Measurements from ENCODE around the gene TSHR. TPM values are rescaled to one million over a fixed set of nuclear protein-coding genes. Genes with fewer than 3 reads are reported as not detected.

Gene TSHR
- total RNA-seq, 1 experiment from 2014 or later, result not detected

DNA sequence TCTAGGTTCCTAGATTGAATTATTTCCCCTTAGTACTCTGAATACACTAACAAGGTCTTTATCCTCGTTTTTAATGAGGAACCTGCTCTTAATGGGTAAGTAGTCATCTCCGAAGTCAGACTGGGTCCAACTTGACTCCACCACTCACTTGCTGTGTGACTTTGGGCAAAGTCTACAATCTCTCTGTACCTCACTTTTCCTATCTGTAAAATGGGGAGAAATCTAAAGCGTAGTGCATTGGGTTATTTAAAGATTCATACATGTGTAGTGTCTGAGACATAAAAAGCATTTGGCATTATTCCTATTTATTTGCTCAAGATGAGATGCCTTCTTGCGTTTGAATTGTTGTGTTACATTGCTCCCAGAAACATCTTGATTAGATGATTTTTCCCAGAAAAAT, 213.8 kb downstream of the TSHR start (continued):
- no peak for TF ChIP-seq ZBTB21 (CRISPR knock-in tag; IDR thresholded peaks at IDR 0.05; ENCODE audit: borderline replicate concordance)
- TF ChIP-seq EMX1 (CRISPR knock-in tag; IDR thresholded peaks at IDR 0.05), result no peak
- no peak for TF ChIP-seq ELF4 (CRISPR knock-in tag; IDR thresholded peaks at IDR 0.05; ENCODE audit: low read depth)
- TF ChIP-seq NFATC4 (CRISPR knock-in tag; IDR thresholded peaks at IDR 0.05), result no peak

DNA sequence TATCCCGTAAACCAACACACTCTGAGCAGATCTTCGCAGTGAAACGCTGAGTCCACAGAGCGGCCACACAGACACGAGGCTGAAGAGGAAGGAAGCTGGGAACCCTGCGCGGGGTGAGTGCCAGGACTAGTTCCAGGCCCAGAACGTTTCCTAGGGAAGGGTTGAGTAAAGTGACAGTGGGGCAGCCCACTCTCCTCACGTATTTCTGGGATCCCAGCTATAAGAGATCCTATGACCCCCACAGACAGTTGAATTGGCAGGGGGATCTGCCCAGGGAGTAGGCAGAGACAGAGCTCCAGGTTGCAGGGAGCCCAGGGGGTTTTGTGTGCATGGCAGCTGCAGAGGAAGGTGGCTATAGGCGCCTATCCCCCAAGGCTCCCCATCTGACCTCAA, 214.3 kb downstream of the TSHR start:
- Mint-ChIP-seq H3K4me1 (peaks cover 6% of the 10 kb centered on the region), H3K27ac (peak overlapping the region; percentile 85; the same call in 1 of the 2 replicates), H3K36me3 (no peaks in the 10 kb centered on the region), H3K4me3 (peak overlapping the region; percentile 88), H3K27me3 (ENCODE audit: low read depth) (no peaks in the 10 kb centered on the region; the same call in 1 of the 2 replicates), H3K9me3 (peaks cover 2% of the 10 kb centered on the region)
- ATAC-seq, result peak; percentile 26
- ChIA-PET CTCF (interaction anchor here (0.5 to 1.4 kb wide), 18 partner anchors 9 to 365 kb away, joined by 3 to 15 read pairs (median 4); partner anchors contain the start of genes CEP128 and TSHR), POLR2A (interaction anchor here (0.9 to 2.1 kb wide), 3 partner anchors 49 to 228 kb away, joined by 3 to 12 read pairs (median 9); partner anchors contain the start of genes CEP128 and GTF2A1)
- no peak for DNase-seq (ENCODE audit: low spot score)
- TF ChIP-seq, protein P1, sequence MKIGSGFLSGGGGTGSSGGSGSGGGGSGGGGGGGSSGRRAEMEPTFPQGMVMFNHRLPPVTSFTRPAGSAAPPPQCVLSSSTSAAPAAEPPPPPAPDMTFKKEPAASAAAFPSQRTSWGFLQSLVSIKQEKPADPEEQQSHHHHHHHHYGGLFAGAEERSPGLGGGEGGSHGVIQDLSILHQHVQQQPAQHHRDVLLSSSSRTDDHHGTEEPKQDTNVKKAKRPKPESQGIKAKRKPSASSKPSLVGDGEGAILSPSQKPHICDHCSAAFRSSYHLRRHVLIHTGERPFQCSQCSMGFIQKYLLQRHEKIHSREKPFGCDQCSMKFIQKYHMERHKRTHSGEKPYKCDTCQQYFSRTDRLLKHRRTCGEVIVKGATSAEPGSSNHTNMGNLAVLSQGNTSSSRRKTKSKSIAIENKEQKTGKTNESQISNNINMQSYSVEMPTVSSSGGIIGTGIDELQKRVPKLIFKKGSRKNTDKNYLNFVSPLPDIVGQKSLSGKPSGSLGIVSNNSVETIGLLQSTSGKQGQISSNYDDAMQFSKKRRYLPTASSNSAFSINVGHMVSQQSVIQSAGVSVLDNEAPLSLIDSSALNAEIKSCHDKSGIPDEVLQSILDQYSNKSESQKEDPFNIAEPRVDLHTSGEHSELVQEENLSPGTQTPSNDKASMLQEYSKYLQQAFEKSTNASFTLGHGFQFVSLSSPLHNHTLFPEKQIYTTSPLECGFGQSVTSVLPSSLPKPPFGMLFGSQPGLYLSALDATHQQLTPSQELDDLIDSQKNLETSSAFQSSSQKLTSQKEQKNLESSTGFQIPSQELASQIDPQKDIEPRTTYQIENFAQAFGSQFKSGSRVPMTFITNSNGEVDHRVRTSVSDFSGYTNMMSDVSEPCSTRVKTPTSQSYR (CRISPR knock-in tag; IDR thresholded peaks at IDR 0.05), result no peak
- TF ChIP-seq, protein P2, sequence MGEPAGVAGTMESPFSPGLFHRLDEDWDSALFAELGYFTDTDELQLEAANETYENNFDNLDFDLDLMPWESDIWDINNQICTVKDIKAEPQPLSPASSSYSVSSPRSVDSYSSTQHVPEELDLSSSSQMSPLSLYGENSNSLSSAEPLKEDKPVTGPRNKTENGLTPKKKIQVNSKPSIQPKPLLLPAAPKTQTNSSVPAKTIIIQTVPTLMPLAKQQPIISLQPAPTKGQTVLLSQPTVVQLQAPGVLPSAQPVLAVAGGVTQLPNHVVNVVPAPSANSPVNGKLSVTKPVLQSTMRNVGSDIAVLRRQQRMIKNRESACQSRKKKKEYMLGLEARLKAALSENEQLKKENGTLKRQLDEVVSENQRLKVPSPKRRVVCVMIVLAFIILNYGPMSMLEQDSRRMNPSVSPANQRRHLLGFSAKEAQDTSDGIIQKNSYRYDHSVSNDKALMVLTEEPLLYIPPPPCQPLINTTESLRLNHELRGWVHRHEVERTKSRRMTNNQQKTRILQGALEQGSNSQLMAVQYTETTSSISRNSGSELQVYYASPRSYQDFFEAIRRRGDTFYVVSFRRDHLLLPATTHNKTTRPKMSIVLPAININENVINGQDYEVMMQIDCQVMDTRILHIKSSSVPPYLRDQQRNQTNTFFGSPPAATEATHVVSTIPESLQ (CRISPR knock-in tag; IDR thresholded peaks at IDR 0.05), result no peak
- TF ChIP-seq, protein P3, sequence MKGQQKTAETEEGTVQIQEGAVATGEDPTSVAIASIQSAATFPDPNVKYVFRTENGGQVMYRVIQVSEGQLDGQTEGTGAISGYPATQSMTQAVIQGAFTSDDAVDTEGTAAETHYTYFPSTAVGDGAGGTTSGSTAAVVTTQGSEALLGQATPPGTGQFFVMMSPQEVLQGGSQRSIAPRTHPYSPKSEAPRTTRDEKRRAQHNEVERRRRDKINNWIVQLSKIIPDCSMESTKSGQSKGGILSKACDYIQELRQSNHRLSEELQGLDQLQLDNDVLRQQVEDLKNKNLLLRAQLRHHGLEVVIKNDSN (CRISPR knock-in tag; IDR thresholded peaks at IDR 0.05), result peak; percentile 7; the same call in 1 of the 2 replicates

DNA sequence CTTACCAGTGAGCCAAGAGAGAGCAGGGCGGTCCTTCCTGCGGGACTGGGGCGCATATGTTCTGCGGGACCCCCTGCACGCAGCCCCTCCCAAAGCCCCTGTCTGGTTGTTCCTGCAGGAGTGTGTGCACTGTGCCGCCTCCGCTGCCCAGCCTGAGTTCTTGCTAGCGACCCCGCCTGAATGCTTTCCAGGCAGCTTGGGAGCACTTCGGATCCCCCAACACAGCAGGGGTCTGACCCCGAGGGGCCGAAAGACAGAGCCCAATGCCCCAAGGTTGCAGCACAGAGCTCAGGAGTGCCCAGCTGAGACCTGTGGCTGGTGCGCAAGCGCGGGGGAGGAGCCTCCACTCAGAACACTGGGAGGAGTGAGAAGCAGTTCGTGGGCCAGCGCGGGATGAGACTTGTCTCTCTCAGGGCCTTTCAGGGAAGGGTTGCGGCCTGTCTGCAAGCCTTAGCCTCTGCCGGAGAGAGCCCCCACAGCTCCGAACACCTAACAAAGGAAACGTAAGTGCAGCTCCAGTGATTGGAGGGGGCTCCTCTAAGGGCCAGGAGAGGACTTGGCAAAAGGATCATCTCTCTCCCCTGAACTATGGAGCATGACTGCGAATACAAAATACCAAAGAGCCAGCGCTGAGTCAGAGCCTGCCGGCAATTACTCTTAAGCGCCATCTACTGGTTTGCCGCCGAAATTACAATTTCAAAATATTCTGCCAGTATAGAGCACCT, 214.8 kb downstream of the TSHR start:
- POLR2A ChIA-PET, result interaction anchor here (0.9 to 2.1 kb wide), 3 partner anchors 48 to 229 kb away, joined by 3 to 12 read pairs (median 9); partner anchors contain the start of genes CEP128 and GTF2A1
- DNase-seq (ENCODE audit: low spot score), result peak; percentile 83
- CTCF ChIA-PET, result interaction anchor here (0.5 to 1.4 kb wide), 18 partner anchors 9 to 364 kb away, joined by 3 to 15 read pairs (median 4); partner anchors contain the start of genes CEP128 and TSHR
- TF ChIP-seq, protein P4, sequence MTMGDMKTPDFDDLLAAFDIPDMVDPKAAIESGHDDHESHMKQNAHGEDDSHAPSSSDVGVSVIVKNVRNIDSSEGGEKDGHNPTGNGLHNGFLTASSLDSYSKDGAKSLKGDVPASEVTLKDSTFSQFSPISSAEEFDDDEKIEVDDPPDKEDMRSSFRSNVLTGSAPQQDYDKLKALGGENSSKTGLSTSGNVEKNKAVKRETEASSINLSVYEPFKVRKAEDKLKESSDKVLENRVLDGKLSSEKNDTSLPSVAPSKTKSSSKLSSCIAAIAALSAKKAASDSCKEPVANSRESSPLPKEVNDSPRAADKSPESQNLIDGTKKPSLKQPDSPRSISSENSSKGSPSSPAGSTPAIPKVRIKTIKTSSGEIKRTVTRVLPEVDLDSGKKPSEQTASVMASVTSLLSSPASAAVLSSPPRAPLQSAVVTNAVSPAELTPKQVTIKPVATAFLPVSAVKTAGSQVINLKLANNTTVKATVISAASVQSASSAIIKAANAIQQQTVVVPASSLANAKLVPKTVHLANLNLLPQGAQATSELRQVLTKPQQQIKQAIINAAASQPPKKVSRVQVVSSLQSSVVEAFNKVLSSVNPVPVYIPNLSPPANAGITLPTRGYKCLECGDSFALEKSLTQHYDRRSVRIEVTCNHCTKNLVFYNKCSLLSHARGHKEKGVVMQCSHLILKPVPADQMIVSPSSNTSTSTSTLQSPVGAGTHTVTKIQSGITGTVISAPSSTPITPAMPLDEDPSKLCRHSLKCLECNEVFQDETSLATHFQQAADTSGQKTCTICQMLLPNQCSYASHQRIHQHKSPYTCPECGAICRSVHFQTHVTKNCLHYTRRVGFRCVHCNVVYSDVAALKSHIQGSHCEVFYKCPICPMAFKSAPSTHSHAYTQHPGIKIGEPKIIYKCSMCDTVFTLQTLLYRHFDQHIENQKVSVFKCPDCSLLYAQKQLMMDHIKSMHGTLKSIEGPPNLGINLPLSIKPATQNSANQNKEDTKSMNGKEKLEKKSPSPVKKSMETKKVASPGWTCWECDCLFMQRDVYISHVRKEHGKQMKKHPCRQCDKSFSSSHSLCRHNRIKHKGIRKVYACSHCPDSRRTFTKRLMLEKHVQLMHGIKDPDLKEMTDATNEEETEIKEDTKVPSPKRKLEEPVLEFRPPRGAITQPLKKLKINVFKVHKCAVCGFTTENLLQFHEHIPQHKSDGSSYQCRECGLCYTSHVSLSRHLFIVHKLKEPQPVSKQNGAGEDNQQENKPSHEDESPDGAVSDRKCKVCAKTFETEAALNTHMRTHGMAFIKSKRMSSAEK (CRISPR knock-in tag; IDR thresholded peaks at IDR 0.05; ENCODE audit: borderline replicate concordance), result no peak
- TF ChIP-seq ZNF671 (CRISPR knock-in tag; IDR thresholded peaks at IDR 0.05) (no peak), NR3C1 (CRISPR knock-in tag; conservative IDR thresholded peaks at IDR 0.05; ENCODE audit: low read depth) (no peak), GTF2I (CRISPR knock-in tag; conservative IDR thresholded peaks at IDR 0.05) (no peak; the same call in 1 of the 2 replicates), ZNF219 (CRISPR knock-in tag; IDR thresholded peaks at IDR 0.05; ENCODE audit: borderline replicate concordance) (0 out of 2 replicates have a peak, but pooled peaks have one; percentile 33), TEAD4 (CRISPR knock-in tag; IDR thresholded peaks at IDR 0.05) (no peak), JUN (CRISPR knock-in tag; IDR thresholded peaks at IDR 0.05) (0 out of 2 replicates have a peak, but pooled peaks have one; percentile 55), ZNF317 (CRISPR knock-in tag; IDR thresholded peaks at IDR 0.05; ENCODE audit: borderline replicate concordance, low read depth) (no peak), IRF2 (CRISPR knock-in tag; IDR thresholded peaks at IDR 0.05; ENCODE audit: borderline replicate concordance, low read depth) (no peak)
- TF ChIP-seq, protein P3 (CRISPR knock-in tag; IDR thresholded peaks at IDR 0.05), result no peak; the same call in 1 of the 2 replicates
- TF ChIP-seq, protein P5, sequence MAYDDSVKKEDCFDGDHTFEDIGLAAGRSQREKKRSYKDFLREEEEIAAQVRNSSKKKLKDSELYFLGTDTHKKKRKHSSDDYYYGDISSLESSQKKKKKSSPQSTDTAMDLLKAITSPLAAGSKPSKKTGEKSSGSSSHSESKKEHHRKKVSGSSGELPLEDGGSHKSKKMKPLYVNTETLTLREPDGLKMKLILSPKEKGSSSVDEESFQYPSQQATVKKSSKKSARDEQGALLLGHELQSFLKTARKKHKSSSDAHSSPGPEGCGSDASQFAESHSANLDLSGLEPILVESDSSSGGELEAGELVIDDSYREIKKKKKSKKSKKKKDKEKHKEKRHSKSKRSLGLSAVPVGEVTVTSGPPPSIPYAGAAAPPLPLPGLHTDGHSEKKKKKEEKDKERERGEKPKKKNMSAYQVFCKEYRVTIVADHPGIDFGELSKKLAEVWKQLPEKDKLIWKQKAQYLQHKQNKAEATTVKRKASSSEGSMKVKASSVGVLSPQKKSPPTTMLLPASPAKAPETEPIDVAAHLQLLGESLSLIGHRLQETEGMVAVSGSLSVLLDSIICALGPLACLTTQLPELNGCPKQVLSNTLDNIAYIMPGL (CRISPR knock-in tag; IDR thresholded peaks at IDR 0.05), result no peak

More for the DNA sequence above, 214.8 kb downstream of the TSHR start:
- H3K27me3 Mint-ChIP-seq (ENCODE audit: low read depth), result no peaks in the 10 kb centered on the region; the same call in 1 of the 2 replicates
- peaks cover 6% of the 10 kb centered on the region for H3K9me3 Mint-ChIP-seq
- no peaks in the 10 kb centered on the region for H3K36me3 Mint-ChIP-seq
- peak overlapping the region; percentile 88 for H3K4me3 Mint-ChIP-seq
- peak; percentile 93 for ATAC-seq
- H3K27ac Mint-ChIP-seq, result peak overlapping the region; percentile 85
- peaks cover 6% of the 10 kb centered on the region for H3K4me1 Mint-ChIP-seq
